SK-N-SH treated with all-trans-retinoic acid at 6 μM for 48 hours (cell line): ENCODE measurements around the gene DHRS3.

Experiments used
- ATAC-seq: fragments of 200-7000 bp; cut with Tn5 transposase; 3 replicates; pipeline ENCODE4 v1.9.1; 2020; ENCODE audit warnings: mild to moderate bottlenecking, moderate library complexity
- ARNTL ChIP-seq: fragments of 450-650 bp; formaldehyde crosslinking; IDR thresholded peaks from 2 replicates; pipeline ENCODE4 v1.5.0; 2020; ENCODE audit warnings: low read depth, mild to moderate bottlenecking, moderate library complexity, borderline replicate concordance
- ESRRG ChIP-seq: fragments of 250-450 bp; sonication (Bioruptor Pico); IDR thresholded peaks from 2 replicates; pipeline ENCODE4 v1.6.1; 2021; ENCODE audit warnings: mild to moderate bottlenecking
- GLIS3 ChIP-seq: fragments of 250-450 bp; sonication (Bioruptor Pico); IDR thresholded peaks from 2 replicates; pipeline ENCODE4 v1.5.0; 2020; ENCODE audit warnings: mild to moderate bottlenecking, moderate library complexity
- ISL1 ChIP-seq: fragments of 250-450 bp; sonication (Bioruptor Pico); IDR thresholded peaks from 2 replicates; pipeline ENCODE4 v2.1.2; 2022; ENCODE audit warnings: mild to moderate bottlenecking, moderate library complexity
- OSR1 ChIP-seq: fragments of 250-450 bp; sonication (Bioruptor Pico); IDR thresholded peaks from 2 replicates; pipeline ENCODE4 v1.8.0; 2022; ENCODE audit warnings: moderate library complexity, mild to moderate bottlenecking, inconsistent platforms
- PPARA ChIP-seq: fragments of 250-450 bp; sonication (Bioruptor Pico); IDR thresholded peaks from 2 replicates; pipeline ENCODE4 v1.5.0; 2020; ENCODE audit warnings: mild to moderate bottlenecking, borderline replicate concordance
- TCF4 ChIP-seq: fragments of 250-450 bp; sonication (Bioruptor Pico); IDR thresholded peaks from 2 replicates; pipeline ENCODE4 v1.8.0; 2021; ENCODE audit warnings: mild to moderate bottlenecking, moderate library complexity, borderline replicate concordance
- TOX ChIP-seq: fragments of 250-450 bp; sonication (Bioruptor Pico); IDR thresholded peaks from 2 replicates; pipeline ENCODE4 v1.8.0; 2021; ENCODE audit warnings: mild to moderate bottlenecking, moderate library complexity, borderline replicate concordance
- ZC3H10 ChIP-seq: fragments of 250-450 bp; sonication (Bioruptor Pico); IDR thresholded peaks from 2 replicates; pipeline ENCODE4 v1.5.1; 2021; ENCODE audit warnings: mild to moderate bottlenecking, moderate library complexity
- ZFP3 ChIP-seq: fragments of 250-450 bp; sonication (Bioruptor Pico); IDR thresholded peaks from 2 replicates; pipeline ENCODE4 v1.5.0; 2020; ENCODE audit warnings: mild to moderate bottlenecking, moderate library complexity
- ZFP30 ChIP-seq: fragments of 450-650 bp; formaldehyde crosslinking; IDR thresholded peaks from 2 replicates; pipeline ENCODE4 v1.5.0; 2022; ENCODE audit warnings: mild to moderate bottlenecking, moderate library complexity
- ZNF565 ChIP-seq: fragments of 450-650 bp; formaldehyde crosslinking; conservative IDR thresholded peaks from 2 replicates; pipeline ENCODE4 v1.5.0; 2020; ENCODE audit warnings: low read depth, mild to moderate bottlenecking, moderate library complexity
- ZNF70 ChIP-seq: fragments of 450-650 bp; formaldehyde crosslinking; IDR thresholded peaks from 2 replicates; pipeline ENCODE4 v1.5.0; 2020; ENCODE audit warnings: mild to moderate bottlenecking, moderate library complexity
- ZNF8 ChIP-seq: fragments of 450-650 bp; formaldehyde crosslinking; IDR thresholded peaks from 2 replicates; pipeline ENCODE4 v1.5.0; 2020; ENCODE audit warnings: mild to moderate bottlenecking, moderate library complexity
- TF ChIP-seq, protein P1 (sequence below): fragments of 250-450 bp; sonication (Bioruptor Pico); IDR thresholded peaks from 2 replicates; pipeline ENCODE4 v1.8.0; 2020; ENCODE audit warnings: mild to moderate bottlenecking, moderate library complexity, borderline replicate concordance
- TF ChIP-seq, protein P2 (sequence below): fragments of 250-450 bp; sonication (Bioruptor Pico); IDR thresholded peaks from 2 replicates; pipeline ENCODE4 v1.5.0; 2020; ENCODE audit warnings: mild to moderate bottlenecking, moderate library complexity

DHRS3 gene

DNA sequence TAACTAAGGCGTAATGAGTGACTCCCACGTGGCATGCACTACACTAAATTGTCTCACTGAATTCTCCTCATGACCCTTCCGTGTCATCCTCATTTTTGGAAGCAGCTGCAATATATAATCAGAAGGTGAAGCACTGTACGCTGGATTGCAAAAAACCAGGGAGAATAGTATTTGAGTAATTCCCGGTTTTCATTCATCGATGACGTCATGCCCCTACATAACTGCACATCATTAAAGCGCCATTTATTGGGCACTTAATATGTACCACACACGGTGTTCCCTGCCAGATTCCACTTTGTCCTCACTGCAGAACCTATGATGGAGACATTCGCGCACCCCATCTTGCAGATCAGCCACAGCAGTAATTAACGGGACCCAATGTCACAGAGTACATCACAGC, 41.0 kb downstream of the DHRS3 start:
- no peak for TF ChIP-seq ESRRG
- TF ChIP-seq, all 23 proteins: peak for 0
- no peak for ATAC-seq

DNA sequence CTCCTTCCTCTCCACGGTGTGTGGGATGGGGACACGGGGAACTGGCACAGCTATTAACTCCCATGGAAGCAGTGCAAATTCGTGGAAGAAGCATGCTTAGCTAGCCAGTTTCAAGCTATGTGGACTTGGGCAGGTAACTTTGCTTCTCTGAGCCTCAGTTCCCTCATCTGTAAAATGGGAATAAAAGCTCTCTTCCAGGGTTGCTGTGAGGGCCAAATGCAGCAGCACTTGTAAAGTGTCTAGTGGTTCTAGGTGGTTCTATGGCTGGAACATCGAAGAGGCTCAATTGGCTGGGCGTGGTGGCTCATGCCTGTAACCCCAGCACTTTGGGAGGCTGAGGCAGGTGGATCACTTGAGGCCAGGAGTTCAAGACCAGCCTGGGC, 43.3 kb downstream of the DHRS3 start:
- no peak for ATAC-seq
- TF ChIP-seq, protein P1, sequence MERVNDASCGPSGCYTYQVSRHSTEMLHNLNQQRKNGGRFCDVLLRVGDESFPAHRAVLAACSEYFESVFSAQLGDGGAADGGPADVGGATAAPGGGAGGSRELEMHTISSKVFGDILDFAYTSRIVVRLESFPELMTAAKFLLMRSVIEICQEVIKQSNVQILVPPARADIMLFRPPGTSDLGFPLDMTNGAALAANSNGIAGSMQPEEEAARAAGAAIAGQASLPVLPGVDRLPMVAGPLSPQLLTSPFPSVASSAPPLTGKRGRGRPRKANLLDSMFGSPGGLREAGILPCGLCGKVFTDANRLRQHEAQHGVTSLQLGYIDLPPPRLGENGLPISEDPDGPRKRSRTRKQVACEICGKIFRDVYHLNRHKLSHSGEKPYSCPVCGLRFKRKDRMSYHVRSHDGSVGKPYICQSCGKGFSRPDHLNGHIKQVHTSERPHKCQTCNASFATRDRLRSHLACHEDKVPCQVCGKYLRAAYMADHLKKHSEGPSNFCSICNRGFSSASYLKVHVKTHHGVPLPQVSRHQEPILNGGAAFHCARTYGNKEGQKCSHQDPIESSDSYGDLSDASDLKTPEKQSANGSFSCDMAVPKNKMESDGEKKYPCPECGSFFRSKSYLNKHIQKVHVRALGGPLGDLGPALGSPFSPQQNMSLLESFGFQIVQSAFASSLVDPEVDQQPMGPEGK = no peak
- no peak for TF ChIP-seq OSR1 (CRISPR knock-in tag)
- no peak for TF ChIP-seq ZNF565 (CRISPR knock-in tag)
- TF ChIP-seq TCF4 (CRISPR knock-in tag) = no peak
- no peak for TF ChIP-seq PPARA
- TF ChIP-seq ZNF70 (CRISPR knock-in tag) = no peak
- TF ChIP-seq ZFP30 (CRISPR knock-in tag) = no peak
- no peak for TF ChIP-seq ZFP3 (CRISPR knock-in tag)
- TF ChIP-seq TOX = no peak
- no peak for TF ChIP-seq ZC3H10 (CRISPR knock-in tag)
- TF ChIP-seq GLIS3 (CRISPR knock-in tag) = no peak
- TF ChIP-seq ISL1 = no peak
- TF ChIP-seq, protein P2, sequence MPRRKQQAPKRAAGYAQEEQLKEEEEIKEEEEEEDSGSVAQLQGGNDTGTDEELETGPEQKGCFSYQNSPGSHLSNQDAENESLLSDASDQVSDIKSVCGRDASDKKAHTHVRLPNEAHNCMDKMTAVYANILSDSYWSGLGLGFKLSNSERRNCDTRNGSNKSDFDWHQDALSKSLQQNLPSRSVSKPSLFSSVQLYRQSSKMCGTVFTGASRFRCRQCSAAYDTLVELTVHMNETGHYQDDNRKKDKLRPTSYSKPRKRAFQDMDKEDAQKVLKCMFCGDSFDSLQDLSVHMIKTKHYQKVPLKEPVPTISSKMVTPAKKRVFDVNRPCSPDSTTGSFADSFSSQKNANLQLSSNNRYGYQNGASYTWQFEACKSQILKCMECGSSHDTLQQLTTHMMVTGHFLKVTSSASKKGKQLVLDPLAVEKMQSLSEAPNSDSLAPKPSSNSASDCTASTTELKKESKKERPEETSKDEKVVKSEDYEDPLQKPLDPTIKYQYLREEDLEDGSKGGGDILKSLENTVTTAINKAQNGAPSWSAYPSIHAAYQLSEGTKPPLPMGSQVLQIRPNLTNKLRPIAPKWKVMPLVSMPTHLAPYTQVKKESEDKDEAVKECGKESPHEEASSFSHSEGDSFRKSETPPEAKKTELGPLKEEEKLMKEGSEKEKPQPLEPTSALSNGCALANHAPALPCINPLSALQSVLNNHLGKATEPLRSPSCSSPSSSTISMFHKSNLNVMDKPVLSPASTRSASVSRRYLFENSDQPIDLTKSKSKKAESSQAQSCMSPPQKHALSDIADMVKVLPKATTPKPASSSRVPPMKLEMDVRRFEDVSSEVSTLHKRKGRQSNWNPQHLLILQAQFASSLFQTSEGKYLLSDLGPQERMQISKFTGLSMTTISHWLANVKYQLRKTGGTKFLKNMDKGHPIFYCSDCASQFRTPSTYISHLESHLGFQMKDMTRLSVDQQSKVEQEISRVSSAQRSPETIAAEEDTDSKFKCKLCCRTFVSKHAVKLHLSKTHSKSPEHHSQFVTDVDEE (CRISPR knock-in tag) = no peak

DNA sequence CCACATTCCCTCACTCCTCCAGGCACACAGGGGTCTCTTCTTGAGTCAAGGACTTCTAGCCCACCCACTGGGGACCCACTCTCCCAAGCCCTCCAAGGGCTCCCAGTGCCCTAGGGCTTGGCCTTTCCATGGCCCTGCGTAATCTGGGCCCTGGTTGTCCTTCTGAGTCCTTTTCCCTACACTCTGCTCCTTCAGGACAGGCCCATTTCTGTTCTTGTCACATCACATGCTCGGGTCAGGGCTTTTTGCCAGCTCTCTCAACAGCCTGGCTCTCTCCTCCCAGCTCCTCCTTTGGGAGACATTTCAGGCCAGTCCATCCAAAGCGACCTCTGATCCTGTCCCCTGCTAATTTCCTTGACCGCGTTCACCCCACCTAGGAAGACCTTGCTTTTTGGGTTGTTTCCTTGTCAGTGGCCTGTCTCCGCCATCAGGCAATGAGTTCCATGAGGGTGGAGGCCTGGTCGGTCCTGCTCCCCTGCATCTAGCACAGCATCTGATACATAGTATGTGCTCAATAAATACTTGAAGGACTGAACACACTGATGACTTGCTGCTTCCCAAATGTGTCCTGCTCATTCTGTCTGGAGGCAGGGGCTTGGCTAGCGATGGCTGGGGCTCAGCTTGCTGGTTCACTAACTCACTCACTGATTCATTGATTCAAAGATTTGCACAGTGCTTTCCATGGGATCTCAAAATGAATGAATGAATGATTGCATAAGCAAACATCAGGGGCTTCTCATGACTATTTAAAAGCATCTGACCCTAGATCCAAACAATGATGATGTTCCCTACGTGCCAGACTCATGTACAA, 44.8 kb downstream of the DHRS3 start:
- ATAC-seq = peak; percentile 15; the same call in 2 of the 3 replicates
- TF ChIP-seq, protein P1 = no peak
- TF ChIP-seq GLIS3 (CRISPR knock-in tag) (no peak), ZFP30 (CRISPR knock-in tag) (no peak), ISL1 (0 out of 2 replicates have a peak, but pooled peaks have one; percentile 3), ZC3H10 (CRISPR knock-in tag) (no peak), ZNF565 (CRISPR knock-in tag) (no peak)

DNA sequence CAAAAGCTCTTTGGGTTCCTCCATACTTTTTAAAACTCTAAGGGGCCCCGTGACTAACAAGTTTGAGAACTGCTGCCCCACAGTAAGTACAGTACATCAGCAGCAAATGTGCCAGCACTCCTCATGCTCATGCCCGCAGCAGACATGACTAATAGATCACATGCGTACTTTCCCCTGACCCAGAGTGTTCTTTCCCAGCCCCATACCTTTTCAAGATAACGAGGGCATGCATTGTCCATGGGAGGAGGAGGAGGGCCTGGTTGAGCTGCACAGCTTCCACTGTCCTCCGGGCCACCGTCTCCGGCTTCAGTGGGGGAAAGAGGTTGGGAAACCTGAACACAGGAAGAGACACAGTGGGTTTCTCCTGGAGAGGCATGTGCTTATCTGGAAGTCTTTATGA, 45.5 kb downstream of the DHRS3 start:
- ATAC-seq = no peak
- 0 out of 2 replicates have a peak, but pooled peaks have one; percentile 3 for TF ChIP-seq ISL1
- TF ChIP-seq, protein P2 (CRISPR knock-in tag) = no peak

DNA sequence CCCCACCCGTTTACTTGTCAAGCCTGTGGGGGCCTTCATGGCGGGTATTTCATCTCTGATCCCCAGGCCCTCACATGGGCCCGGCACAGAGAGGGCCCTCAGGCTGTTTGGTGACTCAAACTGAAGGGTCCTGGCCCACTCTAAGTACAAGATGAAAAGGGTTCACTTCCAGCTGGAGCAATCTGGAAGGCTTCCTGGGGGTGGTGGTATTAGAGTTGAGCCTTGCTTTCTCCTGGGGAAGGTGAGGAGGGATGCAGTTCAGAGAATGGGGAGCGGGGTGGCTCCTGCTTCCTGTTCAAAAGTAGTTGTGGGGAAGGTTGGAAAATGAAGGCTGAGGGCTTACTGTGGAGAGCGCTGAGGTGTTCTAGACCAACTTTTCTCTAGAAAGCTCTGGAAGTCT, 47.7 kb downstream of the DHRS3 start:
- no peak for TF ChIP-seq ZC3H10 (CRISPR knock-in tag)
- TF ChIP-seq ARNTL = no peak
- no peak for TF ChIP-seq ZNF8
- TF ChIP-seq, protein P2 (CRISPR knock-in tag) = no peak
- no peak for ATAC-seq
